ENCODE data around the gene SLC44A1. TPM values are rescaled to one million over a fixed set of nuclear protein-coding genes. Genes with fewer than 3 reads are reported as not detected.

Gene SLC44A1
- polyA plus RNA-seq, 2 of the 4 experiments (the other 2 are of a cell fraction): 19.6 to 27.2 TPM

DNA sequence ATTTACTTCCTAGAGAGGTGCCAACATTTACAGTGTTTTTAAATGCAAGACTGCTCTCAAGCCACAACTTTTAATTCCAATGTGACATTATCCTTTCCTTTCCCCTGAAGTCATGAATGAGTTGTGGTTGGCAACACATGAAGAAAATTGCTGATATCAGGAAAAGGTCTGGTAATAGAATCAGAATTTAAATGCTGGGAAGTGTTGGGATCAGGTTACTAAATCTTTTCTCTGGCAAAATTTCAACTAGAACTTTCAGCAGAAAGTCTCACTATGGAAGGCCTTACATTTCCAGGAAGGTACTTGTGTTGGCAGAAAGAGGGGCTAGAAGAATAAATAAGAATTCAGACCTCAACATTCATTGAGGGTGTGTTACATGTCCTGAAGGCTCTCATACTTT, 10.6 kb upstream of the SLC44A1 start:
- no peak overlapping the region for H3K27ac ChIP-seq

DNA sequence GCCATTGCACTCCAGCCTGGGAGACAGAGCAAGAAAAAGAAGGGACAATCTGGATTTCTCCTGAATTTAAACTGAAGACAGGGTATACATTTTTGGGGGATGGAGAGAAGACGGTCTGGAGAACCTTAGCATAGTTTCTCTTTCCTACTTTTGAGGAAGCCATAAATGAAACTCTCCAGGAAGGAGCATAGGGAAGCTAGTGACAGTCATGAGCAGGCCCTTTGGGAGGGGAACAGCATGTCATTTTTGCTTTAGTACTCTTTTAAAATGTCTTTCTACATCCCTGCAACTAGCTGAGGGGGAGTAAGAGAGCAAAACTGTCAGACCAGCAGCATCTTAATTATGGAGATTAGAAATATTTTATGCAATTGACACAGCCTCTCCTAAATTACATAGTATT, 8.2 kb upstream of the SLC44A1 start:
- Histone ChIP-seq H3K4me1 (peaks cover 3% of the 10 kb centered on the region; the same call in 1 of the 3 replicates), H3K4me2 (no peak overlapping the region), H3K9me3 (no peaks in the 10 kb centered on the region), H3K4me3 (no peak overlapping the region), H3K27ac (no peak overlapping the region)
- FAIRE-seq: no peak
- DNase-seq (ENCODE audit: low read depth in 1 of 2, low spot score in 1 of 2): no peak
- 88% methylated on average over 1 of the region's 1 CpG for WGBS (ENCODE audit: missing lambda C conversion rate)
- no peak for ATAC-seq
- TF ChIP-seq HOXA7 (CRISPR knock-in tag; IDR thresholded peaks at IDR 0.05) (no peak), RAD21 (conservative IDR thresholded peaks at IDR 0.05 in 1 of 2, IDR thresholded peaks at IDR 0.05 in 1 of 2) (no peak), SREBF2 (IDR thresholded peaks at IDR 0.05) (no peak)
- TF ChIP-seq, protein P1, sequence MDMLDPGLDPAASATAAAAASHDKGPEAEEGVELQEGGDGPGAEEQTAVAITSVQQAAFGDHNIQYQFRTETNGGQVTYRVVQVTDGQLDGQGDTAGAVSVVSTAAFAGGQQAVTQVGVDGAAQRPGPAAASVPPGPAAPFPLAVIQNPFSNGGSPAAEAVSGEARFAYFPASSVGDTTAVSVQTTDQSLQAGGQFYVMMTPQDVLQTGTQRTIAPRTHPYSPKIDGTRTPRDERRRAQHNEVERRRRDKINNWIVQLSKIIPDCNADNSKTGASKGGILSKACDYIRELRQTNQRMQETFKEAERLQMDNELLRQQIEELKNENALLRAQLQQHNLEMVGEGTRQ (IDR thresholded peaks at IDR 0.05): no peak
- ChIA-PET CTCF (interaction anchor here (1.3 to 1.7 kb wide), 2 partner anchors 8 to 15 kb away, joined by 3 to 4 read pairs; no protein-coding TSS in a partner anchor), POLR2A (no interaction called here)

More for the DNA sequence above, 10.6 kb upstream of the SLC44A1 start:
- H3K4me2 ChIP-seq: no peak overlapping the region
- H3K4me3 ChIP-seq: no peak overlapping the region
- POLR2A ChIA-PET: no interaction called here
- CTCF ChIA-PET: interaction anchor here (1.0 kb wide), 1 partner anchor 12 kb away, joined by 3 read pairs; no protein-coding TSS in a partner anchor
- DNase-seq (ENCODE audit: low read depth in 1 of 2, low spot score in 1 of 2) (no peak), ATAC-seq (no peak), FAIRE-seq (no peak)
- peaks cover 3% of the 10 kb centered on the region; the same call in 1 of the 3 replicates for H3K4me1 ChIP-seq
- TF ChIP-seq MAFK (IDR thresholded peaks at IDR 0.05; ENCODE audit: partially characterized antibody): peak; percentile 62
- TF ChIP-seq POLR2A (IDR thresholded peaks at IDR 0.05; ENCODE audit: low read length): no peak
- no peaks in the 10 kb centered on the region for H3K9me3 ChIP-seq

DNA sequence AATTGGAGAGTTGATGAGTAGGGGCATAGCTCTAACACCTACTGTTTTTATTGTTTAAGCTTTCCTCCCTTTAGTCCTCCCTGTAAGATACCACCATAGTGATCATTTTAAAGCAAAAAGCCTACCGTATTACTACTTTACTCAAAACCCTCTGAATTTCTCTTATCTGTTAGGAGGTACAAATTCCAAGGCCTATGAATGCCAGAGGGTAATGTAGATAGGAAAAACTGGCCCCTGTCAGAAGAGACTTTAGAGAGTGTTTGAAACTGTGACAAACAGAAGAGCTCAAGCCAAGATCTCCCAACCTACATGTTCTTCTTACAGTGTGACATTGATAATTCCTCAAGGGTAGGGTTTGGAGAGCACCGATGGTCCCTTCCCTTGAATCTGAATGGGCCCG, 7.2 kb upstream of the SLC44A1 start:
- TF ChIP-seq HEYL (CRISPR knock-in tag; IDR thresholded peaks at IDR 0.05) (no peak), JUN (IDR thresholded peaks at IDR 0.05) (no peak), RFX5 (IDR thresholded peaks at IDR 0.05) (no peak), ESRRA (IDR thresholded peaks at IDR 0.05; ENCODE audit: borderline replicate concordance, low read length) (no peak), EP300 (IDR thresholded peaks at IDR 0.05) (no peak), KDM5A (IDR thresholded peaks at IDR 0.05) (no peak), CEBPB (IDR thresholded peaks at IDR 0.05) (no peak), ZFP36 (IDR thresholded peaks at IDR 0.05; ENCODE audit: borderline replicate concordance, partially characterized antibody) (no peak), FOSB (CRISPR knock-in tag; IDR thresholded peaks at IDR 0.05) (no peak), TFCP2L1 (CRISPR knock-in tag; IDR thresholded peaks at IDR 0.05) (no peak), RNF2 (IDR thresholded peaks at IDR 0.05; ENCODE audit: borderline replicate concordance, low read depth) (no peak), NPAS2 (CRISPR knock-in tag; IDR thresholded peaks at IDR 0.05; ENCODE audit: borderline replicate concordance) (no peak), ZC3H11A (IDR thresholded peaks at IDR 0.05) (no peak), JUNB (IDR thresholded peaks at IDR 0.05) (no peak), CHD4 (IDR thresholded peaks at IDR 0.05; ENCODE audit: borderline replicate concordance) (no peak), BHLHE40 (IDR thresholded peaks at IDR 0.05; ENCODE audit: low read depth, low read length) (no peak)
- TF ChIP-seq, protein P1 (IDR thresholded peaks at IDR 0.05): no peak
- TF ChIP-seq, protein P2, sequence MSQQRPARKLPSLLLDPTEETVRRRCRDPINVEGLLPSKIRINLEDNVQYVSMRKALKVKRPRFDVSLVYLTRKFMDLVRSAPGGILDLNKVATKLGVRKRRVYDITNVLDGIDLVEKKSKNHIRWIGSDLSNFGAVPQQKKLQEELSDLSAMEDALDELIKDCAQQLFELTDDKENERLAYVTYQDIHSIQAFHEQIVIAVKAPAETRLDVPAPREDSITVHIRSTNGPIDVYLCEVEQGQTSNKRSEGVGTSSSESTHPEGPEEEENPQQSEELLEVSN (IDR thresholded peaks at IDR 0.05; ENCODE audit: borderline replicate concordance, low read depth): no peak
- TF ChIP-seq, protein P3, sequence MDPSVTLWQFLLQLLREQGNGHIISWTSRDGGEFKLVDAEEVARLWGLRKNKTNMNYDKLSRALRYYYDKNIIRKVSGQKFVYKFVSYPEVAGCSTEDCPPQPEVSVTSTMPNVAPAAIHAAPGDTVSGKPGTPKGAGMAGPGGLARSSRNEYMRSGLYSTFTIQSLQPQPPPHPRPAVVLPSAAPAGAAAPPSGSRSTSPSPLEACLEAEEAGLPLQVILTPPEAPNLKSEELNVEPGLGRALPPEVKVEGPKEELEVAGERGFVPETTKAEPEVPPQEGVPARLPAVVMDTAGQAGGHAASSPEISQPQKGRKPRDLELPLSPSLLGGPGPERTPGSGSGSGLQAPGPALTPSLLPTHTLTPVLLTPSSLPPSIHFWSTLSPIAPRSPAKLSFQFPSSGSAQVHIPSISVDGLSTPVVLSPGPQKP (IDR thresholded peaks at IDR 0.05; ENCODE audit: low read depth, low read length): no peak
- ChIA-PET POLR2A (no interaction called here), CTCF (interaction anchor here (0.7 to 1.7 kb wide), 6 partner anchors 9 to 310 kb away, joined by 3 to 4 read pairs (median 4); no protein-coding TSS in a partner anchor)
- H3K4me2 ChIP-seq: no peak overlapping the region
- FAIRE-seq: no peak
- 97% methylated on average over 3 of the region's 3 CpGs for WGBS (ENCODE audit: missing lambda C conversion rate)
- H3K4me1 ChIP-seq: peaks cover under 1% of the 10 kb centered on the region; the same call in 1 of the 3 replicates
- no peak for ATAC-seq
- no peaks in the 10 kb centered on the region for H3K9me3 ChIP-seq
- H3K27ac ChIP-seq: no peak overlapping the region
- no peak overlapping the region for H3K4me3 ChIP-seq
- no peak for DNase-seq (ENCODE audit: low read depth in 1 of 2, low spot score in 1 of 2)
